GM12865 (cell line): ENCODE measurements around the gene RPL10A.

Source experiments
- DNase-seq: peaks from one replicate; pipeline ENCODE4 v3.0.0; 2010; ENCODE audit warnings: low read depth
- H3K4me3 ChIP-seq: 2 replicates; pipeline ENCODE4 v1.5.1; 2011; ENCODE audit warnings: mild to moderate bottlenecking, low read depth, low read length, control low read depth
- CTCF ChIP-seq: IDR thresholded peaks from 2 replicates; pipeline ENCODE4 v1.5.1; 2011; ENCODE audit warnings: low read length, control low read depth, low read depth, inconsistent platforms; ENCODE audit not compliant: insufficient read depth; ENCODE audit errors: missing control alignments

Gene RPL10A

DNA sequence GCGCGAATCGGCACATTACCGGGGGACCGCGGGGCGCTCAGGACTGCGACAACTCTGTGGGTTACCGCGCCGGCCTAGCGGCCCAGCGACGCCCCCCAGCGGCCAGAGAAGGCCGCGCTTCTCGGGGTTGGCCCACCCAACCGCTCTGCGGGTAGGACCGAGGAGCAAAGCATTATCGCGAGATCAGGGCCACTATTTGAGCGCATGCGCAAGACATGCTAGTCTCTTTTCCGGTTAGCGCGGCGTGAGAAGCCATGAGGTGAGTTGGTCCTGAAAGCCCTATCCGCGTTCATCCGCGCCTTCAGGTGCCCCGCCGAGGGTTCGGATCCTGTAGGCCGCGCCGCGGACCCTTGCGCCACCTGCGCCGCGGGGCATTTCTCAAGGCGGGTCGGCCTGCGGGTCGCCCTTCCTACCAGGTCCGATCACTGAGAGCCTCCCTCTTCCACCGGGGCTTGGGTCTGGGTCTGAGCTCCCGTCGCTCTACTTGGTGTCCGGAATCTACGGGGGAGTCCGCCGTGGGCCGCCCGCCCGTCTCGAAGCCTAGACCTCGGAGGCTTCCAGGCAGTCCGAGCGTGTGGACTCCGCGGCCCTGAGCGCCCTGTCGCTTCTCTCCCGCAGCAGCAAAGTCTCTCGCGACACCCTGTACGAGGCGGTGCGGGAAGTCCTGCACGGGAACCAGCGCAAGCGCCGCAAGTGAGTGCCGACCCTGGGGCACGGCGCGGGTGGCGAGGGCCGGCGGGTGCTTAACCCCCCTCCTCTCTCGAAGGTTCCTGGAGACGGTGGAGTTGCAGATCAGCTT is at the start of gene RPL10A:
Gene RPL10A, plus strand, starts transcription at position 221 of the 799 bp plus-strand sequence. Its CDS starts 34 bp downstream, at position 255.
- DNase-seq = peak; percentile 99
- H3K4me3 ChIP-seq = peak within 1 kb of the TSS; percentile 89
- TF ChIP-seq CTCF = peak; percentile 98

GRCh38 chr6:35419417-35419816 is 48.8 kb upstream of the RPL10A start:
- no peak overlapping the region for H3K4me3 ChIP-seq
- no peak for TF ChIP-seq CTCF
- DNase-seq = peak; percentile 40

- no peak for TF ChIP-seq CTCF
- no peak for DNase-seq
- H3K4me3 ChIP-seq = no peak overlapping the region
Observed at GRCh38 chr6:35419961-35420360, 48.2 kb upstream of the RPL10A start.

- TF ChIP-seq CTCF = no peak
- no peak for DNase-seq
- H3K4me3 ChIP-seq = no peak overlapping the region
Observed at GRCh38 chr6:35425284-35425683, 42.9 kb upstream of the RPL10A start.

DNA sequence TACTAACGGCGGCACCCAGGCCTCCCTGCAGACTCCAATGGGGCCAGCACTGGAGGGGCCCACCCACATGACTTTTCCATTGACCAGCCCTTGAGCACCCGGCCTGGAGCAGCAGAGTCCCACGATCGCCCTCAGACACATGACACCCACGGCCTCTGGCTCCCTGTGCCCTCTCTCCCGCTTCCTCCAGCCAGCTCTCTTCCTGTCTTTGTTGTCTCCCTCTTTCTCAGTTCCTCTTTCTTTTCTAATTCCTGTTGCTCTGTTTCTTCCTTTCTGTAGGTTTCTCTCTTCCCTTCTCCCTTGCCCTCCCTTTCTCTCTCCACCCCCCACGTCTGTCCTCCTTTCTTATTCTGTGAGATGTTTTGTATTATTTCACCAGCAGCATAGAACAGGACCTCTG is 42.1 kb upstream of the RPL10A start:
- no peak for TF ChIP-seq CTCF
- H3K4me3 ChIP-seq = no peak overlapping the region
- DNase-seq = no peak

GRCh38 chr6:35427435-35427834 is 40.8 kb upstream of the RPL10A start:
- no peak for TF ChIP-seq CTCF
- H3K4me3 ChIP-seq = no peak overlapping the region

GRCh38 chr6:35427851-35428321 is 40.3 kb upstream of the RPL10A start:
- TF ChIP-seq CTCF = no peak
- no peak for DNase-seq
- no peak overlapping the region for H3K4me3 ChIP-seq

More at GRCh38 chr6:35427435-35427834, 40.8 kb upstream of the RPL10A start:
- DNase-seq = no peak
